OCI-LY7 (cell line): Measurements from ENCODE around the gene LHX5. TPM values are rescaled to one million over a fixed set of nuclear protein-coding genes. Genes with fewer than 3 reads are reported as not detected.

ENCODE experiments used
- BruUV-seq: library from RNA; stranded (reverse); fragments of 400-500 nt; replicated peaks from 2 replicates; lab custom pipeline; 2021; lab: Mats Ljungman, UMichigan
- CTCF ChIA-PET: fragments of 300-600 bp; sonication (Branson Sonifier 250); formaldehyde crosslinking; loops from one replicate; lab custom pipeline; 2022; ENCODE audit warnings: antibody characterized with exemption; ENCODE audit not compliant: unreplicated experiment; lab: Charles Lee
- POLR2A ChIA-PET: fragments of 300-600 bp; sonication (Branson Sonifier 250); formaldehyde crosslinking; loops from one replicate; lab custom pipeline; 2022; ENCODE audit warnings: antibody characterized with exemption; lab: Charles Lee
- DNase-seq: peaks from one replicate; pipeline ENCODE4 v3.0.0-alpha.2; 2015; ENCODE audit warnings: low spot score
- H2AFZ ChIP-seq: fragments of 200-600 bp; sonication (generic), shearing (Covaris generic); 2 replicates; pipeline ENCODE4 v1.6.1; 2014; ENCODE audit warnings: mild to moderate bottlenecking, antibody characterized with exemption, low read length, moderate library complexity
- H3K27ac ChIP-seq: fragments of 200-600 bp; sonication (generic); 2 replicates; pipeline ENCODE4 v1.5.1; 2014; ENCODE audit warnings: mixed run types, low read depth, mild to moderate bottlenecking, moderate library complexity, low read length, inconsistent platforms; ENCODE audit not compliant: poor library complexity, severe bottlenecking
- H3K36me3 ChIP-seq: fragments of 200-600 bp; sonication (generic); 2 replicates; pipeline ENCODE4 v1.6.1; 2014; ENCODE audit warnings: mild to moderate bottlenecking, antibody characterized with exemption, low read length, moderate library complexity, mixed read lengths; ENCODE audit not compliant: insufficient read depth
- H3K4me1 ChIP-seq: fragments of 200-600 bp; sonication (generic); 2 replicates; pipeline ENCODE4 v1.5.1; 2014; ENCODE audit warnings: mild to moderate bottlenecking, low read length; ENCODE audit not compliant: insufficient read depth, poor library complexity, severe bottlenecking
- H3K4me2 ChIP-seq: fragments of 200-600 bp; sonication (generic); 2 replicates; pipeline ENCODE4 v1.6.1; 2014; ENCODE audit warnings: mild to moderate bottlenecking, low read length
- H3K4me3 ChIP-seq: fragments of 200-600 bp; sonication (generic); 2 replicates; pipeline ENCODE4 v1.5.1; 2014; ENCODE audit warnings: mild to moderate bottlenecking, low read depth, low read length; ENCODE audit not compliant: poor library complexity, severe bottlenecking
- H3K79me2 ChIP-seq: fragments of 200-600 bp; sonication (generic); 2 replicates; pipeline ENCODE4 v1.6.1; 2016; ENCODE audit warnings: low read depth, mild to moderate bottlenecking, low read length, moderate library complexity, mixed read lengths; ENCODE audit not compliant: insufficient read depth
- H3K9me2 ChIP-seq: fragments of 200-600 bp; sonication (generic); 2 replicates; pipeline ENCODE4 v1.6.1; 2016; ENCODE audit warnings: mild to moderate bottlenecking, low read length, mixed read lengths; ENCODE audit not compliant: insufficient read depth
- H3K9me3 ChIP-seq: fragments of 200-600 bp; sonication (generic); 2 replicates; pipeline ENCODE4 v1.6.1; 2014; ENCODE audit warnings: mild to moderate bottlenecking, mixed run types, low read length, mixed read lengths
- H4K20me1 ChIP-seq: fragments of 200-600 bp; sonication (generic); 2 replicates; pipeline ENCODE4 v1.6.1; 2014; ENCODE audit warnings: mild to moderate bottlenecking, antibody characterized with exemption, low read length, moderate library complexity, mixed read lengths; ENCODE audit not compliant: insufficient read depth
- EZH2phosphoT487 ChIP-seq: fragments of 200-600 bp; sonication (generic); IDR thresholded peaks from 2 replicates; pipeline ENCODE4 v1.6.1; 2018; ENCODE audit warnings: low read depth, borderline replicate concordance, mild to moderate bottlenecking, mixed run types, antibody characterized with exemption, low read length, moderate library complexity, mixed read lengths
- intact Hi-C: fragments of 100-400 bp; cut with micrococcal nuclease; formaldehyde crosslinking; loops from one replicate; pipeline ENCODE4 v1.10.0; 2022; ENCODE audit not compliant: unreplicated experiment
- total RNA-seq, 2 experiments: library from RNA; depleted of rRNA in 1 of 2; stranded (reverse); fragments of >200 nt in 1 of 2; shearing (Covaris generic) in 1 of 2; gene quantifications; 2 replicates each; pipeline ENCODE4 v1.2.3, GENCODE V29; 2014 to 2022
- TF ChIP-seq, protein P1 (sequence below): fragments of 200-600 bp; sonication (generic); conservative IDR thresholded peaks from 2 replicates; pipeline ENCODE4 v1.5.1; 2014; ENCODE audit warnings: mild to moderate bottlenecking, antibody characterized with exemption, low read length, moderate library complexity, mixed read lengths

The LHX5 gene
- total RNA-seq, 2 experiments from 2014 or later = not detected

DNA sequence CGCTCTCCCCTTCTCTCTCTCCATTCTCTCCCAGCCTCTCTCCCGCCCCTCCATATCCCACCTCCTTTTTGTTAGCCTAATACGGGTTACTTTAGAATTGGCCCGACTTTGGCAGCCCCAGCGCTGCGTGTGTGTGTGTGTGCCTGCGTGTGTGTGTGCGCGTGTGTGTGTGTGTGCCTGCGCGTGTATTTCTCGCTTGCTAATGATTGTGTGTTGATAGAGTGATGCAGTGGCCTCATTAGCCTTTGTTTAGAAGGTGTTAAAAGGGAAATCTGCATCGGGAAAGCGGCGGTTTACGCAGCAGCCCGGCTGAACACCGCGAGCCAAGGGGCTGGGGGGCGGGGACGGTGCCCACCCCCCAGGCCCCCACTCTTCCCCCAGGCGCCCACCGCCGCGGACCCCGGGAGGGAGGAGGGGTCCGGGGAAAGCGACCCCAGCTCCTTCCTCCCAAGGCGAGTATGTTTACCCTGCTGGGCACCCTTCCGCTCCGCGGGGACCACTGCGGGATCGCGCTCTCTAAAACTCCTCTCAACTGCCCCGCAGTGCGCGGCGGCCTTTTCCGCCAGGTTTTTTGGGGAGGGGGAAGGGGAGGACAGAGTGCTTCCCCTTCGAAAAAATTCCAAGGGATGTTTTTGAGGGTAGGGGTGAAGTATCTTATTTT lies 6.8 kb upstream of the LHX5 start:
- CTCF ChIA-PET = no interaction called here
- Histone ChIP-seq H3K4me1 (no peaks in the 10 kb centered on the region), H3K4me2 (no peak overlapping the region), H3K9me2 (no peaks in the 10 kb centered on the region), H3K79me2 (no peaks in the 10 kb centered on the region), H3K4me3 (no peak overlapping the region), H3K9me3 (no peaks in the 10 kb centered on the region), H3K36me3 (no peaks in the 10 kb centered on the region), H3K27ac (no peak overlapping the region), H2AFZ (no peak overlapping the region), H4K20me1 (no peaks in the 10 kb centered on the region; the same call in 1 of the 2 replicates)
- intact Hi-C loops = no loop called here
- POLR2A ChIA-PET = no interaction called here
- no TSS peak for BruUV-seq
- TF ChIP-seq EZH2phosphoT487 = no peak
- TF ChIP-seq, protein P1, sequence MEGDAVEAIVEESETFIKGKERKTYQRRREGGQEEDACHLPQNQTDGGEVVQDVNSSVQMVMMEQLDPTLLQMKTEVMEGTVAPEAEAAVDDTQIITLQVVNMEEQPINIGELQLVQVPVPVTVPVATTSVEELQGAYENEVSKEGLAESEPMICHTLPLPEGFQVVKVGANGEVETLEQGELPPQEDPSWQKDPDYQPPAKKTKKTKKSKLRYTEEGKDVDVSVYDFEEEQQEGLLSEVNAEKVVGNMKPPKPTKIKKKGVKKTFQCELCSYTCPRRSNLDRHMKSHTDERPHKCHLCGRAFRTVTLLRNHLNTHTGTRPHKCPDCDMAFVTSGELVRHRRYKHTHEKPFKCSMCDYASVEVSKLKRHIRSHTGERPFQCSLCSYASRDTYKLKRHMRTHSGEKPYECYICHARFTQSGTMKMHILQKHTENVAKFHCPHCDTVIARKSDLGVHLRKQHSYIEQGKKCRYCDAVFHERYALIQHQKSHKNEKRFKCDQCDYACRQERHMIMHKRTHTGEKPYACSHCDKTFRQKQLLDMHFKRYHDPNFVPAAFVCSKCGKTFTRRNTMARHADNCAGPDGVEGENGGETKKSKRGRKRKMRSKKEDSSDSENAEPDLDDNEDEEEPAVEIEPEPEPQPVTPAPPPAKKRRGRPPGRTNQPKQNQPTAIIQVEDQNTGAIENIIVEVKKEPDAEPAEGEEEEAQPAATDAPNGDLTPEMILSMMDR = no peak
- no peak for DNase-seq

DNA sequence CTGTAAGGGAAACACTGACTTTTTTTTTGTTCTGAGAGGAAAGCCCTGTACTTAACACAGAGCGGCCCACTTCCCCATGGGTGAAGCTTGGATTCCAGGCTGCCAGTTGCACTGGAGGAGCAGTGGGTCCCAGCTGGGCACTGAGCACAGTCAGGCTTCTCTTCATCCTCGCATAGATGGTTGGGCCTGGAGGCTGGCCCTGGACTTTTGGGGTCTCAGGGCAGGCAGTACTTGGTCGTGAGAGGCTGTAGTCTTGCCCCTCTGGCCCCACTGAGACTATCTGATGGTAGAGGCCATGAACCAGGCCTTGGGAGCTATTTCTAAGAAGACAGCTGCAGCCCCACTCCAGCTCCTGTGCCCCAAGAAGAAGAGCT lies 6.2 kb upstream of the LHX5 start:
- ChIA-PET POLR2A (no interaction called here), CTCF (no interaction called here)
- intact Hi-C loops = no loop called here
- no peaks in the 10 kb centered on the region for H3K4me1 ChIP-seq
- no peak overlapping the region for H3K4me2 ChIP-seq
- no peaks in the 10 kb centered on the region; the same call in 1 of the 2 replicates for H4K20me1 ChIP-seq
- no peaks in the 10 kb centered on the region for H3K36me3 ChIP-seq
- no peak overlapping the region for H3K27ac ChIP-seq
- H3K9me2 ChIP-seq = no peaks in the 10 kb centered on the region
- no peaks in the 10 kb centered on the region for H3K9me3 ChIP-seq
- no peak for DNase-seq
- H2AFZ ChIP-seq = no peak overlapping the region
- no peak overlapping the region for H3K4me3 ChIP-seq
- TF ChIP-seq, protein P1 = no peak
- TF ChIP-seq EZH2phosphoT487 = no peak
- BruUV-seq = no TSS peak
- H3K79me2 ChIP-seq = no peaks in the 10 kb centered on the region

DNA sequence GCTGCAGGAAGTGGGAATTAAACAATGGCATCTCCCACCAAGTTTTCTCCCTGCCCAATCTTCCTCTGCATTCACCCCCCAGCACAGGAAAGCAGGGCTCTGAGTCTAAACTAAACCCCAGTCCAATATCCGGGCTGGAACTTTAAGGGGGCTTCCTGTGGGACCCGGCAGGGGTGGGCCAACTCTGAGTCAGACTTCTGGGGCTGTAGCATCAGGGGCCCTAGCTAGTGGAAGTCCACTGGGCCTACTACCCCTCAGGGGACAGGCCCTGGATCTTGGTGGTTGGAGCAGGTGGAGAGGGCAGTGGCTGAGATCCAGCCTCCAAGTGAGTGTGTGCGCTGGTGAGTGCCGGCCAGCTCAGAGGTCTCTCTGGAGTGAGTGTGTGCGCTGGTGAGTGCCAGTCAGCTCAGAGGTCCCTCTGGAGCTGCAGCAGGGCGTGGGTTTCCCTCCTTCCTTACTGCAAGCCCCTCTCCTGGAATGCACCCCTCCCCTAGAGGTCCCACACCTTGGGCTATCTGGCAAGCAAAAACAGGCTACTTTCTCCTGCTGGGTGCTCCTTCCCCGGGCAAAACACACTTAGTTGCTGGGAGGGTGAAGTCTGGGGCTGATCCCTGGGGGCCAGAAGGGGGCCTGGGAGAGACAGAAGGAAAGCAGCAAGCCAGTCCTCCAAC lies 5.6 kb upstream of the LHX5 start:
- no TSS peak for BruUV-seq
- Histone ChIP-seq H3K79me2 (no peaks in the 10 kb centered on the region), H3K4me2 (no peak overlapping the region), H3K36me3 (no peaks in the 10 kb centered on the region), H3K9me3 (no peaks in the 10 kb centered on the region), H3K27ac (no peak overlapping the region), H4K20me1 (no peaks in the 10 kb centered on the region), H2AFZ (no peak overlapping the region), H3K4me3 (no peak overlapping the region), H3K4me1 (no peaks in the 10 kb centered on the region), H3K9me2 (no peaks in the 10 kb centered on the region)
- no peak for DNase-seq
- no peak for TF ChIP-seq EZH2phosphoT487
- TF ChIP-seq, protein P1 = no peak
- CTCF ChIA-PET = no interaction called here
- POLR2A ChIA-PET = no interaction called here
- intact Hi-C loops = no loop called here
